ENCODE data around the gene KISS1.
"Not testable (repeated sequence)": the region's sequence is repeated elsewhere in the genome, so short reads cannot be mapped to it uniquely, and the experiment has no call there.

Gene KISS1

GRCh38 chr1:204196068-204196795, at the start of gene KISS1:
TSS of gene KISS1 (minus strand) at chr1:204196491. CDS start at chr1:204192876, 3,615 bp downstream.
- no peak for DNase-seq

- no peak for DNase-seq
These were observed 46.6 kb upstream of the KISS1 start for GRCh38 chr1:204242920-204243319.

- DNase-seq: no peak
These were observed 45.6 kb upstream of the KISS1 start for GRCh38 chr1:204241914-204242313.

GRCh38 chr1:204241050-204241449, 44.8 kb upstream of the KISS1 start:
- peak; percentile 11 for DNase-seq

GRCh38 chr1:204240233-204240632, 43.9 kb upstream of the KISS1 start:
- peak; percentile 13 for DNase-seq

- not testable (repeated sequence) for DNase-seq
These were observed 43.1 kb upstream of the KISS1 start for GRCh38 chr1:204239401-204239800.

- DNase-seq: not testable (repeated sequence)
These were observed 42.2 kb upstream of the KISS1 start for GRCh38 chr1:204238520-204238919.

- DNase-seq: not testable (repeated sequence)
These were observed 41.2 kb upstream of the KISS1 start for GRCh38 chr1:204237515-204237914.

GRCh38 chr1:204232526-204232925, 36.2 kb upstream of the KISS1 start:
- DNase-seq: no peak

- no peak for DNase-seq
These were observed 33.9 kb upstream of the KISS1 start for GRCh38 chr1:204230211-204230610.

GRCh38 chr1:204228896-204229295, 32.6 kb upstream of the KISS1 start:
- no peak for DNase-seq

GRCh38 chr1:204227996-204228785, 31.9 kb upstream of the KISS1 start:
- DNase-seq: no peak

GRCh38 chr1:204227351-204227750, 31.1 kb upstream of the KISS1 start:
- no peak for DNase-seq

- no peak for DNase-seq
These were observed 29.8 kb upstream of the KISS1 start for GRCh38 chr1:204225841-204226735.

- DNase-seq: no peak
These were observed 28.4 kb upstream of the KISS1 start for GRCh38 chr1:204224655-204225054.

GRCh38 chr1:204223129-204223860, 27.0 kb upstream of the KISS1 start:
- DNase-seq: no peak

- DNase-seq: no peak
These were observed 26.4 kb upstream of the KISS1 start for GRCh38 chr1:204222764-204223055.

- no peak for DNase-seq
These were observed 25.9 kb upstream of the KISS1 start for GRCh38 chr1:204222006-204222763.

GRCh38 chr1:204221271-204221670, 25.0 kb upstream of the KISS1 start:
- no peak for DNase-seq

GRCh38 chr1:204219971-204220616, 23.8 kb upstream of the KISS1 start:
- no peak for DNase-seq

- DNase-seq: no peak
These were observed 22.3 kb upstream of the KISS1 start for GRCh38 chr1:204218552-204218951.
